Stimulated activated naive CD8-positive, alpha-beta T cell treated with anti-CD3 and anti-CD28 coated beads, Interleukin-15, amount 100 ng/mL, for 72 hours (primary cell): ENCODE results near the gene ATG4A.

ENCODE experiments used
- ATAC-seq: fragments of 150-1000 bp; cut with Tn5 transposase; 2 replicates; pipeline ENCODE4 v1.10.0; 2021; ENCODE audit warnings: mild to moderate bottlenecking, moderate library complexity
- DNase-seq, 2 donors: peaks; one replicate each; pipeline ENCODE4 v3.0.0; 2021 to 2022
- H3K27ac Mint-ChIP-seq, 2 donors: one replicate each; pipeline ENCODE4 v1.8.0; 2022; ENCODE audit warnings: mild to moderate bottlenecking in 2 of 2, mixed read lengths in 2 of 2, moderate library complexity in 2 of 2
- H3K27me3 Mint-ChIP-seq: one replicate; pipeline ENCODE4 v1.8.0; 2022; ENCODE audit warnings: mixed read lengths
- H3K4me1 Mint-ChIP-seq: one replicate; pipeline ENCODE4 v1.8.0; 2022; ENCODE audit warnings: mild to moderate bottlenecking, mixed read lengths
- H3K4me3 Mint-ChIP-seq, 2 donors: one replicate each; pipeline ENCODE4 v1.8.0; 2022; ENCODE audit warnings: mild to moderate bottlenecking in 2 of 2, mixed read lengths in 2 of 2, moderate library complexity in 1 of 2
- H3K9me3 Mint-ChIP-seq, 2 donors: one replicate each; pipeline ENCODE4 v1.8.0; 2022; ENCODE audit warnings: mixed read lengths in 2 of 2

ATG4A gene

DNA sequence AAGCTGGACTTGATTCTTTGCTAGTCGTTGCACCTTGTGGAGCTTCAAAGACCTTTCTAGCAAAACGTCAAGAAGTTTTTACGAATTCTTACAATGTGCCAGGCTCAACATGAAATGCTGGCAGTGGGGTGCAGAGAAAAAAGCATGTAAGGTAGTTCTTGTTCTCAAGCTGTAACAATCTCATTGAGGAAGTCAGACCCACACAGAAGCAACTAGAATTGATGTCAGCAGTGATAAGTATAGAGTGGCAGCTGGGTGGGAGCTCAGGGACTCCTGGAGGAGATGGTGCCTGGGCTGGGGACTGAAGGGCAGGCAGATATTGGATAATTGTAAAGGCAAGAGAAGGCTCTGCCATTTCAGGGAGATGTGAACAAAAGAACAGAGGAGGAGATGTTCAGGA, 82.3 kb downstream of the ATG4A start:
- no peaks in the 10 kb centered on the region for H3K4me1 Mint-ChIP-seq
- H3K9me3 Mint-ChIP-seq: no peaks in the 10 kb centered on the region
- no peak overlapping the region for H3K27ac Mint-ChIP-seq
- H3K4me3 Mint-ChIP-seq: no peak overlapping the region
- no peak for DNase-seq
- no peaks in the 10 kb centered on the region for H3K27me3 Mint-ChIP-seq
- no peak for ATAC-seq

DNA sequence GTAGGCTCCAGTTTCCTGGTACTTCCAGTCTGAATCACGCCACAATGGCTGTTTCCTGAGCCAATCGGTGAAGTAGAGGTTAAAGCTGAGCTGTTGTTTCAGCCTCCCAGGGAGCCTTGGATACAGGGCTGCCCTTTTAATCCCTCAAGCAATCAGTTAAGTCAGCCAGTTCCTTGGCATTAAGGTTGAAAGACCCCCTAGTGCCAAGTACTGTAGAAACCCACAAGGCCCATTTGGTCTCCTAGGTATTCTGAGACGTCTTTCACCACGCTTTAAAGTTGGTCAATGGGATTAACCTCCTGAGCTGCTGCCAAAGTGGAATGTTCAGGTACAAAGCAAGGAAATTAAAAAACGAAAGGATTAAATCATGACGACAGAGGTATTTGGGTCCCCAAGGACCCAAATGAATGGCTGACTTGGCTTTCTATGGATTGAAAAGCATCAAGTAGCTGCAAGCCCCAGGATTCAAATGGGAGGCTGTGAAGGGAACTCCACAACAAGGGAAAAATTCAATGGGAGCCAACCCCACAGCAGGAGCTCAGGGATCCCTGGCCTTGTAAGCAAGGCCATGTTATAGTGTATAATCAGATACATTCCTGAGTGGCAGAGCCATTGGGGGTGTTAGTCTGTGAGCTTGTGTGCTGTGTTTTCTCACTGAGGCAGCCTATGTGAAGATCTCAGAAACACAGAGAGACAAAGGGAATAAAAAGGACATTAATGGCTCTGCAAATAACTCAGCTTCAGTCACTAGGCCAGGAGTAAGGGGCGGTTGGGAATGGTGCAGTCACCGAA, 86.0 kb downstream of the ATG4A start:
- no peak for ATAC-seq
- Mint-ChIP-seq H3K9me3 (no peaks in the 10 kb centered on the region), H3K4me1 (no peaks in the 10 kb centered on the region), H3K27ac (no peak overlapping the region), H3K27me3 (no peaks in the 10 kb centered on the region), H3K4me3 (no peak overlapping the region)
- DNase-seq: no peak

DNA sequence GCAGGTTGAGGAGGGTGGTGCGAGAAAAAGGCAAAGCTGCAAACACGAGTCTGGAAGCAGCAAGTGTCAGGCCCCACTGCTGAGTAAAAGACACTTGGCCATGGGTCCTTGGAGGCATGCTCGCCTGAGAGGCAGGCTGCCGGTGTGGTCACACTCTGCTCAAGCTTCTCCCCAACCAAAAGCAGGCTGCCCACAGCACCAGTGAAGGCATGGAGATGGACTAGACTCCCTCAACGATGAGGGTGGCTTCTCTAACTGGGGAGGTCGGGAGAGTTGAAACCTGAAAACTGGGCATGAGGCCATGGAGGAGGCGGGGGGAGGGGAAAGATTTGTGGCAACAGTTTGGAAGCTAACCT, 86.5 kb downstream of the ATG4A start:
- no peak overlapping the region for H3K4me3 Mint-ChIP-seq
- no peaks in the 10 kb centered on the region for H3K27me3 Mint-ChIP-seq
- H3K9me3 Mint-ChIP-seq: no peaks in the 10 kb centered on the region
- no peaks in the 10 kb centered on the region for H3K4me1 Mint-ChIP-seq
- no peak overlapping the region for H3K27ac Mint-ChIP-seq
- ATAC-seq (no peak), DNase-seq (no peak)

DNA sequence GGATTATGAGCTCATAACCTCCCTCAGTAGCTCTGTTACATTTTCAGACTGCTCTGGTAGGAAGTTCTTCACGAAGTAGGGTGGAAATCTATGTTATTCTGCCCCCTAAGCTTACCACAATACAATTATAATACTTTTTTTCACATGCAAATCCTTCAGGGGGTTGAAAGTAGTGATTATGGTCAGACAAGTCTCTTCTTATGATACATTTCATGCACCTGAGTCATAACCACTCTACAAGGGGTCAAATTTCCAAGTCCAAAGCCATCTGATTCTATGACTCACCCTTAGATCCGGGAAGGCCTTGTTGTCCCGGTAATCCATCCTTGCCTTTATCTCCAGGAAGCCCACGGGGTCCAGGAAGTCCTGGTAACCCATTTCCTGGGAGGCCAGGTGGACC, 95.2 kb downstream of the ATG4A start:
- Mint-ChIP-seq H3K27ac (no peak overlapping the region), H3K4me3 (no peak overlapping the region), H3K9me3 (no peaks in the 10 kb centered on the region), H3K27me3 (no peaks in the 10 kb centered on the region), H3K4me1 (no peaks in the 10 kb centered on the region)
- DNase-seq (no peak), ATAC-seq (no peak)

DNA sequence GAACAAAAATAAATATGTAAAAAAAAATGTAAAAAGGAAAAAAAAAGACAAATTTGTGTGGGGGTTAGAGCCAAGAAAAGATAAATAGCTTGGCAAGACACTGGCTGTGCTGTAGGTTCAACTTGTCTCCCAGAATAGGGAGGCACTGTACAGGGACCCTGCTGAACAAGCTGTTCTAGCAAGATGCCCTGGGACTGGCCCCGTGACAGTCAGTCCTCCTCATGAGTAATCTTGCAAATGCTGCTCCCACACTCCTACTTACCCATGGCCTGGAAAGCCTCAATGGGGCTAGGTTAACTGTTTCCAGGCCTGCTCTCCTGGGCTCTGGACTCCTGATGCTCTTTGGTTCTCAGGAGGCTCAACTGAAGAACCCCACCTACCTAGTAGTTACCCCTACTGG, 106.8 kb downstream of the ATG4A start:
- H3K27ac Mint-ChIP-seq: no peak overlapping the region
- no peaks in the 10 kb centered on the region for H3K9me3 Mint-ChIP-seq
- no peak overlapping the region for H3K4me3 Mint-ChIP-seq
- ATAC-seq (no peak), DNase-seq (no peak)
- no peaks in the 10 kb centered on the region for H3K27me3 Mint-ChIP-seq
- H3K4me1 Mint-ChIP-seq: no peaks in the 10 kb centered on the region

DNA sequence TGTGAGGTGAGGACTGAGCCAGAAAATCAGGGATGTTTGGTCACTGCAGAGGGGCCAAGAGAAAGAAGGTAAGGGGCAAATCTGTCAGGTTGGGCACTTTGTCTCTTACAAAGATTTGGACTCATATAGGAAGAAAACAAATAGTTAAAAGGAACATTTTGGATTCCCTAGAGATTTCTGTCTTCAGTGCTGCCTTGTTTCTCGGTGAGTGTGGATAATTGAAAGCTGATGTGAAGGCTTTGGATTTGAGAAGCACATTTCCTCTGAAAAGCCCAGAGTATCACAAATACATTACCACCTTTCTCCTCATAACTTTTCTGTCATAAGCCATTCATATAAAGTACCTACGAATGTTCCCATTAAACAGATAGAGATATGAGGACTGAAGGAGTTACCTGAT, 107.5 kb downstream of the ATG4A start:
- ATAC-seq (no peak), DNase-seq (no peak)
- no peak overlapping the region for H3K27ac Mint-ChIP-seq
- no peaks in the 10 kb centered on the region for H3K27me3 Mint-ChIP-seq
- no peak overlapping the region for H3K4me3 Mint-ChIP-seq
- no peaks in the 10 kb centered on the region for H3K4me1 Mint-ChIP-seq
- no peaks in the 10 kb centered on the region for H3K9me3 Mint-ChIP-seq

DNA sequence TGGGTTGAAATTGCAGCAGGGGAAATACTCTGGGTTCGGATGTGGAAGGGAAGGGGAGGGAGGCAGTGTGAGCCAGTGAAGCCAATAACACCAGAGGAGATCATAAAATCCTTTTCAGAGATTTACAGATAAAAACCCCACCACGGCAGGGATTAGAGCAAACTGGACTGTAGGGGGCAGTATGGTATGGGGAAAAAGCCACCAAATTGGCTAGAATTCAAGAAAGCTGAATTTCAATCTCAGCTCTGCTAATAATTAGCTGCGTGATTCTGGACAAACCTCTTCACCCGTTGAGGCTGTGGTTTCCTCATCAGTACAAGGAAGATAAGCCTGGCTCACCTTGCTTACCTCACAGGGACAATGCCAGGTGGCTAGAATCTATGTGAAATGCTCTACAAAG, 108.1 kb downstream of the ATG4A start:
- H3K27ac Mint-ChIP-seq: no peak overlapping the region
- no peak for DNase-seq
- no peaks in the 10 kb centered on the region for H3K27me3 Mint-ChIP-seq
- no peak overlapping the region for H3K4me3 Mint-ChIP-seq
- no peaks in the 10 kb centered on the region for H3K4me1 Mint-ChIP-seq
- ATAC-seq: no peak
- no peaks in the 10 kb centered on the region for H3K9me3 Mint-ChIP-seq

DNA sequence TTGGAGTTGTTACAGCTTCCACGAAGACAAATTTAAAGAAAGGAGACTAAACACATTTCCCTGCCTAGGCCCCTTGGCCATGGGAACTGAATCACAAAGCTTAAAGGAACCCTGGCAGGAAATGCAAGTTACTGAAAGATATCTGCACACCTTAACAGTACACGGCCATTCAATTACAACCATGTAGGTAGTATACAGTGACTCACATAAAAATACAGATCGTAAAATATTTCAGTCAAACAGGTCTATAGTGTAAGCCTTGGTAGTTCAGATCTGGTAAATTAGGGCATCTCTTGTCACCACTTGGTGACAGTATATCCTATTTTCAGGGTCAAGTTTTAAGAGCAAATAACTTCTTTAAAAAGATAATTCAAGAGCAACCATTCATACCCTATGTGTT, 112.0 kb downstream of the ATG4A start:
- no peaks in the 10 kb centered on the region for H3K27me3 Mint-ChIP-seq
- H3K9me3 Mint-ChIP-seq: no peaks in the 10 kb centered on the region
- H3K4me3 Mint-ChIP-seq: no peak overlapping the region
- no peak overlapping the region for H3K27ac Mint-ChIP-seq
- DNase-seq (no peak), ATAC-seq (no peak)
- H3K4me1 Mint-ChIP-seq: no peaks in the 10 kb centered on the region
